CD4-positive, alpha-beta T cell treated with Interleukin-6 for 4 hours (primary cell): ENCODE results near the gene NR2E1.

ENCODE experiments used
- DNase-seq: peaks from one replicate; pipeline ENCODE4 v3.0.0-alpha.2; 2020; ENCODE audit warnings: mixed read lengths

The NR2E1 gene

DNA sequence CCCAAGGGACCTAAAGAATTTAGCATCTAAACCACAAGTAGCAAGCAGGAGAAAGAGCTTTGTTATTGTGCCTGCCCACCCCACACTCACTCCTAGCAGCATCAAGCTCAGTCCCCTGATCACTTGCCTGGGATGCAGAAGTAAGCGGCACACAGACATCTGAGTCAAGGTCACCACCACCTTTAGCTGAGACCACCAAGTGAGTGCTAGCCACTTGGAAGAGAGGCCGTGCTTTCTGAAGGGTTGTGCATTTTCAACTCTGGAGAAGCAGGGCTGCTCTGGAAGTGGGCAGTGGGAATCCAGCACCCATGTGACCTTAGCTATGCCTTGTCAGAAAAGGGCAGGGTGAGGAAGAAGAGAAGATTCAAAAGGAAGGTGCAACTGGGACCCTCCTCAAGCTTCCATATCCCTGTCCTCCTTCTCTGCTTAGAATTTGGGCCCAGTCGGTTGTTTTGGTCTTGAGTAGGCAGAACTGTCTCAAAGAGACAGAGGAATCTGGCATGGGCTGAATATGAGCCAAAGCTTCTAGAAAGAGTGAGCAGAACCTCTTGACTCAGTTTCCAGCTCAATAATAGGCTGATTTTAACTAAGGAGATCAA is 6.2 kb downstream of the NR2E1 start:
- no peak for DNase-seq

GRCh38 chr6:108174371-108175175 is 8.8 kb downstream of the NR2E1 start:
- DNase-seq: no peak

- no peak for DNase-seq
Measured at GRCh38 chr6:108175176-108175591, 9.4 kb downstream of the NR2E1 start.

GRCh38 chr6:108175592-108176279 is 9.9 kb downstream of the NR2E1 start:
- no peak for DNase-seq

DNA sequence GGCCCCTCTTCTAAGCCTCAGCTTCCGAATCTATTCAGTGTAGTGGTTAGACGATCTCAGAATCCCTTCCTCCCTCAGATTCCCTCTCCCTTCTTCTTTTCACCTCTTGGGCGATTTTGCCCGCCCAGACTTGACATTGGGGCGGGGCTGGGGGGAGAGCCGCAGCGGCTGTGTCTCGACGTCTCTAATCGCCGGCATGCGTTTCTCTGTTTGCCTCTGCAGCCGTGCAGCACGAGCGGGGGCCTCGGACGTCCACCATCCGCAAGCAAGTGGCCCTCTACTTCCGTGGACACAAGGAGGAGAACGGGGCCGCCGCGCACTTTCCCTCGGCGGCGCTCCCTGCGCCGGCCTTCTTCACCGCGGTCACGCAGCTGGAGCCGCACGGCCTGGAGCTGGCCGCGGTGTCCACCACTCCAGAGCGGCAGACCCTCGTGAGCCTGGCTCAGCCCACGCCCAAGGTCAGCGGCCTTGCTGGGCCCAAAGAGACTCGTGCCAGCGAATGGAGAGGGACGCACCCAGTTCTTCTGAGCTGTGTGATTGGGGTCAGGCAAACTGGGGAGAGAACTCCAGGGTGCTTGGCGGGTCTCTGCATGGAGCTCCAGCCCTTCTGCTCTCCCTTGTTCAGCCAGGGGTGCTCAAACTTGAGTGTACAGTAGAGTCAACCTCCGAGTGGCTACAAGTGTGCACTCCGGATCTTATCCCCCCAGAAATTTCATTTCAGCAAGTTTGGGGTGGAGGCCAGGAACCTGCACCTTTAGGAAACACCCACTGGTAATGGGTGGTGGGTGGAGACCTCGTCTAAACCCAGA is 10.7 kb downstream of the NR2E1 start:
- DNase-seq: no peak

GRCh38 chr6:108179741-108180140 is 13.9 kb downstream of the NR2E1 start:
- no peak for DNase-seq

- DNase-seq: no peak
Measured at GRCh38 chr6:108180266-108180665, 14.4 kb downstream of the NR2E1 start.

- DNase-seq: no peak
Measured at GRCh38 chr6:108180776-108181175, 15.0 kb downstream of the NR2E1 start.

DNA sequence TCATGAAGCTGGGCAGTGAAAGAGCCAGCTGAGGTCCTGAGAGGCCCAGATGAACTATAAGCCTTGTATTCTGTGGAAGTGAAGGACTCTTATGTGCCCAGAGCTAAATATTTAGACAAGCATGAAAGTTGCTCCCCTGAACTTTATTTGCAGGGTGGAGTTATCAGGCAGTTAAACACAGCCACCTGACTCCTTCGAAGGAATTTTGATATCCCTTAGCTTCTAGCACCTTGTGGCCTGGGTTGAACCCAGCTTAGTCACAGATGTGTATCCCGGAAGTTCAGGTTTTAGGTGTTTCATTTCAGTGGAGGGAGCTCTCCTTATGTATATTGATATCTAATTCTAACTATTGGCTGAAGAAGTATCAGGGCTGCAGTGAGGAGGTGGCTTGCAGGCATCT is 20.4 kb downstream of the NR2E1 start:
- DNase-seq: no peak

DNA sequence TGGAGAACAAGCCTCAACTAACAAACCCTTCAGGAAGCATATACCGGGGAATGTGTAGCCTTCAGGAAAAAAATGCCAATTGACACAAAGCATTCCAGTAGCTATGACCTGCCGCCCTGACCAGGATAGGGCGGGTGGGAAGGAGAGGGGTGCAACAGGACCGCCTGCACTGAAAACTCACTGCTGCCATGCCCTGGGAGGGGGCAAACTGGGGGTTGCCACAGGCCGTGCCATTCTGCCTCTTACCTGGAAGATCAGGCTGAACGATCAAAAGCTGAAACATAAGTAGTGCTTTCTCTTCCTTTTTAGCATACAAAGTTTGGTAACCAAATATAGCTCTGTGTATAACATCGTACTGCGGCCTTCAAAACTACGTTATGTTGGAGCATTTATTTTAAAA is 21.7 kb downstream of the NR2E1 start:
- DNase-seq: no peak

DNA sequence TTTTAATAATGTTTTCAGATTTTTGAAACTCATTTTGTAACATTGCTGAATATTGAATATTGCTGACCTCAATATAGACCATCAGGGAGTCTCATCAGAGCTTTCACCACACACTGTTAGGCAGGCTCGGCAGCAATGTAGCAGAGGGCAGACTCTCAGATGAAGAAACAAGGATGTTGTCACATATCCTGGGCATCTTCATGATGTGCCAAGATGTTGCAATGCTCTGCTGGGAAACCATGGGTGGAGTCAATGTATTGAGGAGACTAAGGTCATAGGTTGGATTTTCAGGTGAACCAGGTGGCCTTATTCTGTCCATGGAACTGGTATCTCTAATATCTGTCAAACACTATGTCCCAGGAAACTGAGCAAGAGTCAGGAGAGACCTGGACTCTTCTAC is 27.3 kb downstream of the NR2E1 start:
- DNase-seq: no peak

DNA sequence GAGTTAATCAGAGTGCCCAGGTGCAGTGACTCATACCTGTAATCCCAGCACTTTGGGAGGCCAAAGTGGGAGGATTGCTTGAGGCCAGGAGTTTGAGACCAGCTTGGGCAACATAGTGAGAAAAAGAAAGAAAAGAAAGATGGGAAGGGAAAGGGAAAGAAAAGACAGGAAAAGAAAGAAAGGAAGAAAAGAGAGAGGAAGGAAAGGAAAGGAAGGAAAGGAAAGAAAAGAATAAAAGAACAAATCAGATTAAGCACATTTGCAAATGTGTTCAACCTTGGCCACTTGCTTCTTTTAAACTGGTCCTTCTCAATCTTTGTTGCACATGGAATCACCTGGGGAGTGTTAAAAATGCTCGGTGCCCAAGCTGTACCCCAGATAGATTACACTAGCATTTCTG is 28.0 kb downstream of the NR2E1 start:
- DNase-seq: no peak

DNA sequence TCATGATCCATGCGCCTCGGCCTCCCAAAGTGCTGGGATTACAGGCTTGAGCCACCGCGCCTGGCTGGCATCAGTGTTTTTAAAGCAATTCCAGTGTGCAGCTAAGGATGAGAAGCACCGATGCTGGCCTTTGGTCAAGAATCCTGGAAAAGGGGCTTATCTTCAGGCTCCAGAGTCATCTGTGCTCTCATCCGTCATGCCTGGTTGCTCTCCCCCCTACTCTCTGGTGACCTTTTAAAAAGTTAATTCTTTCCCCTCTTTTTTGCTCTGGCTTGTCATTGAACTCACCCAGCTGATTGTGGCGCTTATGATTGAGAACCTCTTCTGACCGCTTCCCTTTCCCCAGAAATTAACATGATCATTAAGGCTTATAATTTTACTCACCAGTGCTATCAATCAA is 28.7 kb downstream of the NR2E1 start:
- no peak for DNase-seq

DNA sequence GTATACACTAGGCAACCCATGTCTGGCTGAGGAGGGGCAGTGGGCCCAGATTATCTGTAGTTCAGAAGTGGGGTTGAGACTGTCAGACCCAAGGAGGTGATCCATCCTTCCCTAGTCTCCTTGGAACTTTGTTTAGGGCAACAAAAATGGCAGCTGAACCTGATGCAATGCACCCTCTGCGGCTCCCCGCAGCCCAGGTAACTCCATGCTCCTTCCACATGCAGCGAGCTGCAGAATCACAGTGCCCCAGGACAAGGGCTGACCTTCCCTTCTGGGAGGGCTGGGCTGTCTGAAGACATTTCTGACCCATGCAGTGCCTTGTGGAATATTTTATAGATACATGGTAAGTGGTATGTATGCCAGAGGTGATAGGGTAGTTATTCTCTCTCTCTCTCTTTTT is 29.4 kb downstream of the NR2E1 start:
- no peak for DNase-seq

- no peak for DNase-seq
Measured at GRCh38 chr6:108198761-108199498, 33.1 kb downstream of the NR2E1 start.

DNA sequence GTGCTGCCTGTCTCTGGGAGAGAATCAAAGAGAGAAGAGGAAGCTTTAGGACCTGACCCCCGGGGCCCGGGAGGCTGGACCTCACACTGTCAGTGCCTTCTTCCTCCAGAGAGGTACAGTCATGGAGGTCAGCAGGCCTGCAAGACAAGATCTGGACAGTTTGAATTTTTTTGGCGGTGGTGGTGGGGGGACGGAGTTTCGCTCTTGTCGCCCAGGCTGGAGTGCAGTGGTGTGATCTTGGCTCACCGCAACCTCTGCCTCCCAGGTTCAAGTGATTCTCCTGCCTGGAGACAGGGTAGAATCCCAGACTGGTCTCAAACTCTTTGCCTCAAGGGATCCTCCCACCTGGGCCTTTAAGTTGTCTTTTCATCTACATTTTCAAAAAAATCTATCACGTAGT is 34.4 kb downstream of the NR2E1 start:
- no peak for DNase-seq

DNA sequence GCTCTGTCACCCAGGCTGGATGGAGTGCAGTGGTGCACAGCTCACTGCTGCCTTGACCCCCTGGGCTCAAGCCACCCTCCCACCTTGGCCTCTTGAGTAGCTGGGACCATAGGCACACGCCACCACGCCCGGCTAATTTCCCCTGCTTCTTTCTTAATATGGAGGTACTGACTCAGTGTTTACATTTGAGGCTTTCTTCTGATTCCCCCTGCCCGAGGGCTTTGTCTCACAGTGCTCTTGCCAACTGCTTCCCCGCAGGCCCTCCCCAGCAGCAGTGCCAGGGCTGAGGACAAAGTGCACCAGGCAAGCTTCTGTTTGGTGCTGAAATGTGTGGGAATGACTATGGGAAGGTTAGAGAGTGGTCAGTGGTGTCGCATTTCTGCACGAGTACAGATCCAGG is 34.8 kb downstream of the NR2E1 start:
- no peak for DNase-seq

DNA sequence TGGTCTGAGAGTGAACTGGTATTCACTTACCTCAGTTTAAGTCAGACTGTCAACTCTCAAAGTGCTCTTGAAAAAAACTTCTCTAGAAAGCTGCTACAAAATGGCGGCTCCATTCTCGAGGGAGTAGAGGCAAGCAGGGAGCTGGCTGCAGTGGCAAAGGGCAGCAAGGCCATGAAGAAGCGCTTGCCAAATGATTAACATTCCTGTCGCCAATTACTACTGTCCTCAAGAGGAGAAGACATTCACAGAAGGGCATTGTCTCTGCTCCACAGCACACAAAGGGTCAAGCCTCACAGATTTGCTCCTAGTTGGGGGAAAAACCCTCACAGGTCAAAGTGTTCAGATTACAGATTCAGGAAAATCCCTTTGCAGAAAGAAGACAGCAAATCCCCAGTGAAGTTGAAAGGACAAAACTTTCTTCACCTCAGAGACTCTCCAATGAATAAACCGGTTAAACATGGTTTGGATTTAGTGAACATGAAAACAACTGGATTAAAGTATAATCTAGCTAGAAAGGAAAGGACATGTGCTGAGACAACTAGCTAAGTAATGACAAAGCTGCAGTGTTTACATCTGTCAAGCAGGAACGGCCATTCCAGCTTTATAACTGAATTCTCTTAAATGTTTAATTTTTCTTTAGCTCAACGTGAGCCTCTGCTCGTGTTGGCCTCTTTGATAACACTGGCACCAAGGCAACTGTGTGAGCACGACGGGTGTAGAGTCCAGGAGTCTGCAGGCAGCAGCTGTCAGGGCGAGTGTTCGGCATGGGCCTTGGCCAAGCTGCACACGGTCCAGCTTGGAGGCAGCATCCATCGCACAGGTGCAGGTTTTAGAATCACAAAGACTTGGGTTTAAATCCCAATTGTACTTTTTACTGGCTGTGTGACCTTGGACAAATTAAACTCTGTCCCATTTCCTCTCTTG is 37.6 kb downstream of the NR2E1 start:
- no peak for DNase-seq

DNA sequence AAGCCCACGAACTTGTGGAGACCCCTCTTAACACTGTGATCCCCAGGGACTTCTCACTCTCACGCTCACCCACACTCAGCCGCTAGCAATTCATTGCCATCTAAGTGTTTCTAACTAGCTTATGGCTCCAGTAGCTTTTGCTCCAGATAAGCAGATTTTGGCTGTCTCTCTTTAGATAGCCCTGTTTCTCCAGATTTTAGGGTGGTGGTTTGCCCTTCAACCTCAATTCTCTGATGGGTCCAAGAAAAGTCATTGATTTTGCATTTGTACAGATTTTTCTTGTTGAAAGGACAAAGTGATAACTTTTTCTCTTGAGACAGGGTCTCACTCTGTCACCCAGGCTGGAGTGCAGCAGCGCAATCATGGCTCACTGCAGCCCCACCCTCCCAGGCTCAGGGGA is 41.2 kb downstream of the NR2E1 start:
- no peak for DNase-seq

DNA sequence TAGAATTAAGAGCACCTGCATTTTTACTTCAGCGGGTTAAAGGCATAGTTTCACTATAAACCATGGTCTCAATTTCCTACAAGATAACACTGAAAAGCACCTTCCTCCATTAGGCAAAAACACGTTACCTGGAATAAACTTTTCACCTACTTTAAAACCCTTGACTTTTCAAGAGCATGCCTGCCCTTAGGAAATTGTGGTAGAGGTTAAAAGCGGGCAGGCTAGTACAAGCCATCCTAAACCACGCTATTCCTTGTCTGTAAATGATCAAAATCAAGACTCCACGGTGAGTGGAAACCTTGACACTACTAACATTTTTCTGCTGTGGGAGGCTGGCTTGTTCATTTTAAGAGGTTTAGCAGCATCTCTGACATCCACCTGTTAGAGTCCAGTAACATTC is 43.9 kb downstream of the NR2E1 start:
- no peak for DNase-seq

DNA sequence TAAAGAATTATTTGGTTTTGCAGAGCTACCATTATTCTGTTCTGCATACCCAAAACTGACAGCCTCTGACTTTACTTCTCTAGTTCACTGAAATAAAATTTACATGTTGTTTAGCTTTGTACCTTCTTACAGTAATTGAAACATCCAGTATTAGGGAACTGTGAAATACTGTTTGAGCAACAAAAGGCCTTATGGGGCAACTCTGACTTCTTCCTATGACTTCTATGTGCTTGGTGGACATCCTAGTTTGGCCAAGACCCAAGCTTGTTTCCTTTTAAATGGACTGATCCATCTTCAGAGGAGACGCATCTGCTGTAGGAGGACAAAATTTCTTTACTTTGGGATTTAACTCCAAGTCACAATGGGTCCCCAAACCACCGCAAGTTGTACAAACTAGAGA is 44.7 kb downstream of the NR2E1 start:
- no peak for DNase-seq
